Hippocampal formation (tissue), 2 donors: ENCODE data around the gene AMOTL2.
A peak's percentile ranks its signal among the peaks of the same experiment; 100 is the strongest.

Experiments
- DNase-seq, 2 donors: peaks; one replicate each; lab custom pipeline; 2025; lab: John Stamatoyannopoulos, UW

Gene AMOTL2

GRCh38 chr3:134378818-134379217, 4.6 kb upstream of the AMOTL2 start:
- no peak for DNase-seq

DNA sequence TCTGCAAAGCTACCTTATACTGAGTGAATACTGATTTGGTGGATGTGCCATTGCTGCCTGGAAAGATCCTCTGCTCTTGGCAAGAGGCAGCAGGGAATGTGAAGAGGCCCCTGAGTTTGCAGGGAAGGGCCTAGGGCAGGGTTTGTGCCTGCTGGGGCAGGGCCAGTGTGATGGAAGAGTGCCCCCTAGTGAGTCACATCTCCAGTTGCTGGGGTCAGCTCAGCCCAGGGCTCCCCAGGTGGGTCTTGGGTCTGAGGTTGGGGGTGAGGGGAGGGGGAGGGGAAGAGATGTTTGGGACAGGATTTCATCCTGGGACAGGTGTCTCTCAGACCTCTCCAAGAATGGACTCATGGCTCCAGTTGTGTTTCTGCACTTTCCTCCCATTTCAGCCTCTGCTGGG, 4.1 kb upstream of the AMOTL2 start:
- no peak for DNase-seq

GRCh38 chr3:134377896-134378295, 3.6 kb upstream of the AMOTL2 start:
- no peak for DNase-seq

- DNase-seq = no peak
These were observed 2.7 kb upstream of the AMOTL2 start for GRCh38 chr3:134376786-134377426.

DNA sequence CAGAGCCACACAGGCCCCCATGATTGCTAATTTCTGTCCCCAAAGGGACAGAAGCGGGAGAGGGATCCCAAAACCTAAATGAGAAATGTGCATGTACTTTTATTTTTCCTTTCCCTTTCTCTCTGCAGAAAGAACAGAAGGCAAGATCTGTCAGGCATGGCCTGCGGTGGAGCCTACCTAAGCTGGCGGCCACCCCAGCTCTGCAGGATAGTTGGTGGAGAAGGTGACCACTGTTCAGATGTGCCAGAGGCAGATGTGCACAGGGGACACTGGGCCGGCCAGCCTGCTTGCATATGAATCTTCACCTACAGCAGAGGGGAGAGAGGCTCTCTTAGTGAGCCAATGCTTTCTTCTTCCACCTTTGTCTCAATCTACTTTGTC, 2.1 kb upstream of the AMOTL2 start:
- no peak for DNase-seq

- DNase-seq = no peak
These were observed 1.5 kb upstream of the AMOTL2 start for GRCh38 chr3:134375582-134376384.

DNA sequence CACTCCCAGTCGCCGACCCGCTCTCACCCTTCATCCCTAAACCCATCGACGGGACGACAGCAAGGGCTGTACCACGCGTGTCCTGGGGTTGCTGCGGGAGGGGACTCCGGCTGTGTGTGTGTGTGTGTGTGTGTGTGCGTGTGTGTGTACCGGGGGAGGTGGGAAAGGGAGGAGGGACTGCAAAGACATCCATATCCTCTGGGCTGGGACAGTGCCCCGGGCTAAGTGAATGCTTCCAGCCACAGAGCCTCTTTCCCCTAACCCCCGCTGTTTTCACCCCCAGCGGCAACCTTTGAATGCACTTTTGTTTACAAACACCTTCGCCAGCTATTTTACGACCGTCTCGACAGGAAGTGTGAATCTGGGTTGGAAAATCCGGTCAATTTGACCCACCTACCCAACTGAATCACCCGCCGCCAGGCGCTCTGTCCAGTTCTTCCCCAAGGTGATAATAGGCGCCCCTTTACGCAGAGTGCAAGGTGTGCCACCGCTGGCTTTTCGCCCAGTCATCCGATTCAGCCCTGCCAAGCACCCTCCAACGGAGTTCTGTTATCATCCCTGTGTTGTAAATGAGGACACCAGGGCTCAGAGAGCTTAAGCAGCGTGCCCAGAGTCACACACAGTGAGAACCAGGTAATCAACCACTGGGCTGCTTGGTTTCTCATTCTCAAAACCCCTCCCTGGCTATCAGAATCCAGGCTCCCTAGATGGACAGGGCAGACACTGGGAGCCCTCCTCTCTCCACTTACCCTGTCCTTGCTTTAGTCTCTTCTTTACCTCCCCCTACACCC, 739 bp upstream of the AMOTL2 start:
- DNase-seq = no peak

DNA sequence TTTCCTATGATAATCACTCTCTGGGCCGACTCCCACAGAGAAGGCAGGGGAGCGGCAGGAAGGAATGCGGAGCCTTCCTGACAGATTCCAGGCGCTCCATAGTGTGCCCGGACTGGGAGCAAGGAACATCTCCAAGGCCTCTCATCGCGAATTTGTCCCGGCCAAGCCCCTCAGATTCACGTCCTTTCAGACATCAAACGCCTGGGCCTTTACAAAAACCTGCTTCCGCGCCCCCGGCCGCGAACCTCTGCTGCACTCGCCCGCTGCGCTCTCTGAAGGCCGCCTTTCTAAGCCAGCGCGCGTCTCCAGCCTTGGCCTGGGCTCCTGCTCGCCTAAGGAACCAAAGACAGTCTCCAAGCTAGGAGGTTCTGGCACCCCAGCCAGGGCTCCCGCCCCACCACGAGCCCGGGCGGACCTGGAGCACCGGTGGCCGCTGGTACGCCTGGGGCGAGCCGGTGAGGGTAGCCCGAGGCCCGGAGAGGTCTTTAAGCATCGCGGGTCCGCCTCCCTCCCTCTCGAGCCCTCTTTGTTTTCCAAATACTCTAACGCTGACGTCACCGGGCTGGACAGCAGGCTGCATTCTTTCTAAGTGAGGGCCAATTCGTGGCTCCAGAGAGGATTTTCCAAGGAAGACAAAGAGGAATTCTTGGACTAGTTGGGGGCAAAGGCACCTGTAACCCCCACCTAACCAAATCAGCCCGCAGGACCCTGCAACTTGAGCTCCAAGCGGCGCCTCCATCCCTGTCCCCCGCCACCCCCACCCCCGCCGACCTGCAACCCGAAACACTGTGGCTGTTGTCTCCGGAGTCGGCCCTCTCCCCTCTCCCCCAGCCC, 759 bp downstream of the AMOTL2 start:
- DNase-seq = peak; percentile 82 to 86

DNA sequence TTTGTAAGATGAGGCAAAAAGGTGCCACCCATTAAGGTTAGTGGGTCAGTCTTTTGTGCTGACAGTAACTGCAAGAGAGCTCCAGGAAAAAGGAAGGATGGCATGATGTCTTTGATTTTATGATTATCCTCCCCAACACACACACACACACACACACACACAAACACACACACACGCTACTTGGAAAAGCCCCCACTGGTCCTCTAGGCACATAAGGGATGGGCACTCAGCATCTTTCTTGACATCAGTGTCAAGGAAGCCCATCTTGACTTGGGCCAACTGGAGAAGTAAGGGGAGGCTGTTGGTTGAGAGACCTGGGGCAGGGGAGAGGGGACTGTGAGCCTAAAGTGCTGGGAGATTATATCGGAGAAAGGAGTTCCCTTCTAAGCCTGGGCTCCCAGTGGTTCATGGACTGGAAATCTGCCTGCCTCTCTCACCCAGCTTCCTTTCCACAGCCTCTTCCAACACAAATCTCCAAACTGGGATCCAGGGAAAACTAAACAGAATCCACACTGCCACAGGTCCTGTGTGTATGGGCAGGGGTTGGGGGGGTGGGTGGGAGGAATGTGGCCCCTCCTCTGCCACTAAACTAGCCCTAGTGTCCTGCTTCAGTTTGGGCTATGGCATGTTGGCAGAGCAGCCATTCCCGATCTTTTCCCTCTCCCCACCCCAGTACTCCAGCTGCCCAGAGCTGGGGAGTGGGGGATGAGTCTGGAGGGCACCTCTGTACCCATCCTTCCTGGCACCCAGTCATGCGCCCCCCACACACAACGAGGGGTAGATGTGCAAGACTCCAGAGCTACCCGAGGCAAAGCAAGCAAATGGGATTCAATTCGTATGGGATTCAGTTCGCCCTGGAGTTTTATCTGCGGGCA, 1.6 kb downstream of the AMOTL2 start:
- no peak for DNase-seq

DNA sequence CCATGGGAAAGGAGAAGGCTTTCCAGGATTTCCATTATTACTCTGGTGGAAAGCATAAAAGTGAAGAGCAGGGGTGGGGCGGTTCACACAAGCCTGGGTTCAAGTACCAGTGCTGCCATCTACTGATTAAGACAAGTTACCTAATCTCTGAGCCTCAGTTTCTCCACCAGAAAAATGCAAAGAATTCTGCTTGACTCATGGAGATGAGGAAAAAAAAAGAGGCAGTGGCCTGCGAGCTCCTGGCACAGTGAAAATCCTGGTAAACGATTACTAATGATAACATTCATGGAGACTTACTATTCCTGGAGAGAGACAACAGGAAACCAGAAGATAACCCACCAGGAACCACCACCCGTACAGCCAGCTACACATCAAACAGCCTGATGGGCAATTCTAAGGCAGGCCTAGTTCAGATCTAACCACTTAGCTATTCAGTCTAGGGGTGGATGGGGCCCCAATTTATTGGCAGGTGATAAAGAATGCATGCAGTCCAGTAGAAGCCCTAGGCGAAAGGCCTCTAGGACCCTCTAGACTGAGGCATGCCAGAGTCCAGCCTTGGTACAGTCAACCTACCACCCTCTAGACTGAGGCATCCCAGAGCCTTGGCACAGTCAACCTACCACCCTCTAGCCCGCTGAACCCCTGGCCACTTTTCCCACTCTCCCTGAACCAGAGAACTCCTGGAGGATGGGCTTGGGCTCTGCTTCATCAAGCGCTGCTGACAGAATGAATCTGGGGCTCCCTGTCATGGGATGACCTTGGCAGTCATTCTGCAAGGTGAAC, 2.5 kb downstream of the AMOTL2 start:
- DNase-seq = no peak

DNA sequence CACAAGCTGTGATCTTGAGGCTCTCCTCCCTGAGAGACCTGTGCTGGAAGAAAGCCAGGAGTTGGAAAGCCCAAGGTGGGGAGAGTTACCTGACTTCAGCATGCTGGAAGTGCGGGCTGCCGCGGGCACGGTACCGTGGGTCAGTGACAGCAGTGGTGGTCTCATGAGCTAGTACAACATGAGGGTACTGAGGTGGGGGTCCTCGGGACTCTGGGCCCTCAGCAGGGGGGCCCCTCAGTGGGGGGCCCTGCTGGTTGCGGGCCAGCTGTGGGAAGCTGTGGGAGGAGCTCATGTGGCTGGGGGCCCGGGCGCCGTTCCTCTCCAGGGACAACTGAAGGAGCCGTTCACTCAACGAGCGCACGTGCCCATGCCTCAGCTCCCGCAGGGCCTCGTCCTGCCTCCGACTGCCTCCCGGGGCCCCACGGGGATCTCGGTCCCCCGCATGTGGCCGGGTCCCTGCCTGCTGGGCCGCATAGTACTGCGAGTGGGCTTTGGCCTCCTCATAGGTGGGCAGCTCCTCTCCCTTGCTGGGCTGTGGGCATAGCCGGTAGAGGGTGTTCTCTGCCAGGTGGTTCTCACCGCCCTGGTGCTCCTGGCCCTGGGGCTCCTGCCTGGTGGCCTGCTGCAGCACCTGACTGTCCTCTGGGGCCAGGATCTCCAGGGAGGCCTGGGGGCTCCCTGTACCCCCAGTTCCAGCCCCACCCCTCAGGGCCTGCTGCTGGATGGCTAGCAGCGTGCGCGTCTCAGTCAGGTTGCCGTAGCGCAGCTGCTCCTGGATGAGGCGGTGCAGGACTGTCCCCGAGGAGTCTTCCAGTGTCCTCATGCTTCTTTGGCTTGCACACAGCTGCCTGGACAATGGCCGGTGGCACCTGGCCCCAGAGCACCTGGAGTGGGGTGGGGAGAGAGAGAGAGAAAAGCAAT, 3.4 kb downstream of the AMOTL2 start:
- no peak for DNase-seq

- DNase-seq = no peak
These were observed 4.2 kb downstream of the AMOTL2 start for GRCh38 chr3:134369861-134370596.

GRCh38 chr3:134369231-134369741, 5.0 kb downstream of the AMOTL2 start:
- DNase-seq = no peak

- DNase-seq = no peak
These were observed 5.5 kb downstream of the AMOTL2 start for GRCh38 chr3:134368751-134369105.

DNA sequence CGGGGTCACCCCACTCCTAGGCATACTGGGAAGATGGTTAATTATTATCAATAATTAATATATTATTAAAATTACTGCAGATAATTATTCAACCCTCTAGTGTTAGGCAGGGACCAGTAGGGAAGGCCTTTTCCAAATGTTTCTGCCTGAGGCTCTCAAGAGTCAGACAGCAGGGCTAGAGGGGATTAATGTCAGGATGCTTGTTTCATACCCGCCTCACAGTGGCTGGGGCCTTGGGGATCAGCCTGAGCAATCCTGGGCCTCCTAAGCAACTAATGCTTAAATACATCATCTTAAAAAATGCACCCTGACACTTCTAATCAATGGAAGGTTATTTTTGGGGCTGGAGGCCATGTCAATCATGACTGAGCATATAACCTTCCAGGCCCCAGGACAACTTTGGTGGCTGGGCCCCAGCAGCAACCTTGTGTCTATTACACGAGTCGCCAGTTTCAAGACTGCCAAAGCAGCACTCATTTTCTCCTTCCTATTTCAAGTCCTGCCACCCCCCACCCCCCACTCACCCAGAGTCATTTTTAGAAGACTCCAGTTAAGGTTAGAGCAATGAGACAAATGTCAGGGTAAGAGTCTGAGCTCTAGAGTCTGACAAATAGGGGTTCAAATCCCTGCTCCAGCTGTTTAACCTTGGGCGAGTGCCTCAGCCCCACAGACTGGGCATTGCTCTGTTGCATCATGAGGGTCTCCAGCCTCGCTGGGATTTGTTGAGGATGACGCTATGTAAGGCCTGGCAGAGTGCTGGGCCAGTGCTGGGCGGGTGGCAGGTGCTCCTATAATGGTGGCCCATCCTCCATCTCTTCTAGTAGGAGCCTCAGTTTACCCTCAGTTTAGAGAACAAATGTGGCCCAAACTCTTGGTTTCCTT, 6.1 kb downstream of the AMOTL2 start:
- no peak for DNase-seq

DNA sequence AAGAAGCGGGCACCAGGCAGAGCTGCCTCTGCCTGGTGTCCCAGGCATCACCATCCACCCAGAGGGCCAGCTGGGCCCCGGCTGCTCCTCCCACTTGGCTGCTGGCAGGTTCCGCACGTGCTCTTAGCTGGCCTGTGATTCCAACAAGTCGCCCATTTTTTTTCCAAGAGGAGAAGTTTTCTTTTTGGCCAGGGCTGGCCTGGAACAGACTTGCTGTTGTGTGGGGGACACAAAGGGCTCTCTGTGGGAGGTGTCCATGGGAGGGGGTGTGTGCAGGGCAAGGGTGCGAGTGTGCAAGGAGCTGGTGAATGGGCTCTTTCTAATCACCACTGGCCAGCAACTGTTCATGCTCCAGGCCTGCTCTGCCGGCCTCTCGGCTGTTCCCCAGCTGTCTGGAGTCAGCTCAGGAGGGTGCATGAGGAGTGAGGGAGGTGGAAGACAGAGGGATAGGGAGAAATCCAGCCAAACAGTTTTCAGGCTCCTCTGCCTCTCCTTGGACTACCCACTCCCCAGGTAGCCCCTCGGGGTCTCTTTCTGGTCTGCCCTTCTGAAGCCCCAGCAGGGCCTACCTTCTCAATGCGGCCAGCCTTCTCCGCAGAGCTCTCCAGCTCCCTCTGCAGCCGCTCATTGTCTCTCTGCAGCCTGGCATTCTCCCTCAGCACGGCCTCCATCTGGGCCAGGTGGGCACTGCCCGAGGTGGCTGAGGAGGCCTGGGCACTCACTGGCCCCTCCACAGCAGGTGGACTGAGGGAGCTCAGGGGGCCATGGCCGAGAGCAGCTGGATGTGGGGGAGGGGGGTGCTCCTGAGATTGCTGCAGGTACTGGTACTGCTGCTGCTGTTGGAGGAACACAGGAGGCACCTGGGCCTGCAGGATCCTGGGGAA, 7.1 kb downstream of the AMOTL2 start:
- peak; percentile 97 to 98 for DNase-seq
